Nephron (organoid): ENCODE measurements around the gene CHURC1.

ENCODE experiments used
- H3K27ac Mint-ChIP-seq, 3 experiments: 2 replicates each; pipeline ENCODE4 v1.8.0; 2020; ENCODE audit warnings: mixed read lengths in 3 of 3, mild to moderate bottlenecking in 2 of 3, moderate library complexity in 1 of 3
- H3K27me3 Mint-ChIP-seq: 2 replicates; pipeline ENCODE4 v1.8.0; 2021; ENCODE audit warnings: low read depth, mild to moderate bottlenecking, moderate library complexity, mixed read lengths
- H3K36me3 Mint-ChIP-seq: 2 replicates; pipeline ENCODE4 v1.8.0; 2020; ENCODE audit warnings: low read depth, mixed read lengths
- H3K4me1 Mint-ChIP-seq: 2 replicates; pipeline ENCODE4 v1.8.0; 2020; ENCODE audit warnings: mixed read lengths
- H3K4me3 Mint-ChIP-seq, 3 experiments: 2 replicates each; pipeline ENCODE4 v1.8.0; 2020; ENCODE audit warnings: mild to moderate bottlenecking in 3 of 3, mixed read lengths in 3 of 3, moderate library complexity in 2 of 3
- H3K9me3 Mint-ChIP-seq: 2 replicates; pipeline ENCODE4 v1.8.0; 2020; ENCODE audit warnings: mixed read lengths
- TF ChIP-seq, protein P1 (sequence below), 3 experiments: fragments of 200-600 bp; sonication (generic); IDR thresholded peaks; one replicate each; pipeline ENCODE4 v1.5.0; 2021; ENCODE audit warnings: antibody characterized with exemption in 3 of 3; ENCODE audit not compliant: unreplicated experiment in 3 of 3

CHURC1 gene

GRCh38 chr14:64934338-64934929 is 20.2 kb downstream of the CHURC1 start:
- H3K4me1 Mint-ChIP-seq: peaks cover 66% of the 10 kb centered on the region
- no peaks in the 10 kb centered on the region for H3K27me3 Mint-ChIP-seq
- H3K27ac Mint-ChIP-seq: peak overlapping the region; percentile 54 to 80 (median 73)
- TF ChIP-seq, protein P1, sequence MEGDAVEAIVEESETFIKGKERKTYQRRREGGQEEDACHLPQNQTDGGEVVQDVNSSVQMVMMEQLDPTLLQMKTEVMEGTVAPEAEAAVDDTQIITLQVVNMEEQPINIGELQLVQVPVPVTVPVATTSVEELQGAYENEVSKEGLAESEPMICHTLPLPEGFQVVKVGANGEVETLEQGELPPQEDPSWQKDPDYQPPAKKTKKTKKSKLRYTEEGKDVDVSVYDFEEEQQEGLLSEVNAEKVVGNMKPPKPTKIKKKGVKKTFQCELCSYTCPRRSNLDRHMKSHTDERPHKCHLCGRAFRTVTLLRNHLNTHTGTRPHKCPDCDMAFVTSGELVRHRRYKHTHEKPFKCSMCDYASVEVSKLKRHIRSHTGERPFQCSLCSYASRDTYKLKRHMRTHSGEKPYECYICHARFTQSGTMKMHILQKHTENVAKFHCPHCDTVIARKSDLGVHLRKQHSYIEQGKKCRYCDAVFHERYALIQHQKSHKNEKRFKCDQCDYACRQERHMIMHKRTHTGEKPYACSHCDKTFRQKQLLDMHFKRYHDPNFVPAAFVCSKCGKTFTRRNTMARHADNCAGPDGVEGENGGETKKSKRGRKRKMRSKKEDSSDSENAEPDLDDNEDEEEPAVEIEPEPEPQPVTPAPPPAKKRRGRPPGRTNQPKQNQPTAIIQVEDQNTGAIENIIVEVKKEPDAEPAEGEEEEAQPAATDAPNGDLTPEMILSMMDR (IDR thresholded peaks at IDR 0.05; ENCODE audit: unreplicated experiment in 3 of 3): no peak
- peak overlapping the region in 1 of 3 experiments; percentile 20 for H3K4me3 Mint-ChIP-seq
- H3K36me3 Mint-ChIP-seq: peaks cover 24% of the 10 kb centered on the region
- H3K9me3 Mint-ChIP-seq: no peaks in the 10 kb centered on the region

DNA sequence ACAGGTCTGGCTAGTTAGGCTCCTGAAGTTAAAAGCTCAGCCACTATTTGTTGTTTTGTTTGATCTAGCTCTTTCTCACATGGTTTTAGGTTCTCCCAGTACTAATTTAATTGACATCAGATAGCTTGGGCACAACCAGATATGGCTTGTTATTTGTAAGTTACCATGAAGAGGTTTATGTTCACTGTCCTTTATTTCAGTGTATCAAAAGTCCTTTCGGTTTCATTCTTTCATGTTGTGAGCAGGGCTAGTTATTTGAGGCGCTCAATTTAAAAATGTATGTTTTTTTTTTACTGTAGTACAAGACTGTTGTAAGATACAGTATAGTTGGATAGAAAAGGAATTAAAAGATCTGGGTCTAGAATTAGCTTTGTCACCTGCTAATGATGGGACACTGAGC is 21.3 kb downstream of the CHURC1 start:
- Mint-ChIP-seq H3K9me3 (no peaks in the 10 kb centered on the region), H3K4me3 (peak overlapping the region in 1 of 3 experiments; percentile 8), H3K27me3 (no peaks in the 10 kb centered on the region), H3K27ac (peak overlapping the region; percentile 42 to 80 (median 54)), H3K36me3 (peaks cover 23% of the 10 kb centered on the region), H3K4me1 (peaks cover 68% of the 10 kb centered on the region)
- TF ChIP-seq, protein P1 (IDR thresholded peaks at IDR 0.05; ENCODE audit: unreplicated experiment in 3 of 3): no peak

DNA sequence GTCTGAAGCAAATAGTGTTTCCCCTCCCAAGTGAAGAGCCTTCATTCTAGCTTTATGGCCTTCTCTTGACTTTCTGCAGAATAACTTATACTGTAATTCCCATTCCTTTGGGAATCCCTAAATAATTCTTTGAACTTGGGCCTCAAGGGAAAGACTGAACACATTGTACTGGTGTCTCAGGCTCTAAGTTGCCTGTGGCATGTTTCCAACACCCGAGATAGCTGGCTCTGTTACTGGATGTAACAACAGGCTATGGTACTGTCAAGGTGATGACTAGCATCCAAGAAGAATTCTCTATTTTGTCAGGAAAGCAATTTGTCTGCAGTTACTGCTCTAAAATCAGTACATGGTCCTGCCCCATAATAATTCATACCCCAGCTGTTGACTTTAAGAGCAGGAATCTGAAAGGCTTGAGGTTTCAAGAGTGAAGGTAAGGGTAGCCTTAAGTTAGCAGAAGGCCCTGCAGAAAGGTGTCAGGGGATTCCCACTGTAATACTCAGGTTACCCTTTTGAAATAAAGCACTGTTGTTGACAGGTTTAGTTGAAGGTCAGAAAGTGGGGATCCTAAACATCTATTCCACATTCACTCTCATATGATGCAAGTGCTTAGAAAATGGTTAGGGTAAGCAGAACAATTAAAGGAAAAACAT is 23.0 kb downstream of the CHURC1 start:
- peaks cover 57% of the 10 kb centered on the region for H3K4me1 Mint-ChIP-seq
- H3K36me3 Mint-ChIP-seq: peaks cover 26% of the 10 kb centered on the region
- no peak overlapping the region for H3K4me3 Mint-ChIP-seq
- TF ChIP-seq, protein P1 (IDR thresholded peaks at IDR 0.05; ENCODE audit: unreplicated experiment in 3 of 3): no peak
- H3K9me3 Mint-ChIP-seq: no peaks in the 10 kb centered on the region
- H3K27me3 Mint-ChIP-seq: no peaks in the 10 kb centered on the region
- peak overlapping the region; percentile 54 to 80 (median 75) for H3K27ac Mint-ChIP-seq

GRCh38 chr14:64937821-64938193 is 23.6 kb downstream of the CHURC1 start:
- Mint-ChIP-seq H3K36me3 (peaks cover 28% of the 10 kb centered on the region), H3K9me3 (no peaks in the 10 kb centered on the region), H3K4me3 (no peak overlapping the region), H3K27ac (peak overlapping the region; percentile 54 to 80 (median 75)), H3K4me1 (peaks cover 55% of the 10 kb centered on the region), H3K27me3 (no peaks in the 10 kb centered on the region)
- TF ChIP-seq, protein P1 (IDR thresholded peaks at IDR 0.05; ENCODE audit: unreplicated experiment in 3 of 3): peak; percentile 19 to 44 (median 33)

DNA sequence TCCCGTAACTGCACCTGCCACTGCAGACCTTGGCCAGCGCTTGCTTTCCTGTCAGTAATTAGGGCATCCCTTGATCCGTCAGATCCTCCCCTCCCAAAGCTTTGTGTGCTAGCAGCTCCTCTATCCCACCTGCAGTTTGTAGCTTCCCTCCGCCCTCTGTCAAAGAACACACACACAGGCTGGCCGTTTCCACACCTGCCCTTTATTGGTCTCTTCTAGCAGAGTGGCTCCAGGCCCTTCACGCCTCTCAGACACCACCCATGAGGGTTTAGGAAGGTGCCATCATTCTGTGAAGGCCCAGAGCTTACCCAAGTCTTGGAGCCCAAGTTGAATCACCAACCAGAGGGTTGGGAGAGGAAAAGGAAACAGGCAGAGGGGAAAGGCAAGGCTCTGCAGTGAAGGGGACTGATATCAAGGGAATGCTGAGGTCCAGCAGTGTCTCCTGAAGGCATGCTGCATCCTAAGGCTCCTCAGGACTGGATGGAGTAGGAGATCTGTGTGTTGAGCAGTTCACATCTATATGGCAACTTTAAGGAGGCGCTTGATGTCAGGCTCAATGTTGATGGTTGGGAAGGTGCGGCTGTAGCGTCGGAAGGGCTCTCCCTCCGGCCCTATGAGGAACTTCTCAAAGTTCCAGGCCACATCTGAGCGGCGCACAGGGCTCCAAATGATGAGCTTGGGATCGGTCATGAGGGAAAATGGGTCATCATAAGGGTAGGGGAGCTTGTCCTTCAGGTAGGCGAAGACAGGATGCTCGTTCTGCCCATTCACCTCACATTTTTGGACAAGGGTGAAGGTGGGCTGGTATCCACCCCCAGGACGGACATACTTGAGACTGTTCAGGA is 24.9 kb downstream of the CHURC1 start:
- Mint-ChIP-seq H3K9me3 (no peaks in the 10 kb centered on the region), H3K4me1 (peaks cover 49% of the 10 kb centered on the region), H3K4me3 (no peak overlapping the region), H3K27me3 (no peaks in the 10 kb centered on the region), H3K36me3 (peaks cover 36% of the 10 kb centered on the region), H3K27ac (peak overlapping the region; percentile 54 to 58 (median 58))
- TF ChIP-seq, protein P1 (IDR thresholded peaks at IDR 0.05; ENCODE audit: unreplicated experiment in 3 of 3): no peak
